ENCODE measurements around the gene MYOF.

MYOF gene

GRCh38 chr10:93468461-93469213 lies 13.5 kb downstream of the MYOF start:
- TF ChIP-seq ZFX (IDR thresholded peaks at IDR 0.05; ENCODE audit: borderline replicate concordance) (no peak), CTCF (IDR thresholded peaks at IDR 0.05) (no peak)
- H3K27ac ChIP-seq = 0 out of 2 replicates have a peak overlapping the region, but pooled peaks have one; percentile 2

- peak overlapping the region; percentile 98; the same call in 1 of the 2 replicates for H3K27ac ChIP-seq
Measured at GRCh38 chr10:93467635-93468034, 14.5 kb downstream of the MYOF start.

GRCh38 chr10:93465806-93466675 lies 16.1 kb downstream of the MYOF start:
- no peak for TF ChIP-seq ZFX (IDR thresholded peaks at IDR 0.05; ENCODE audit: borderline replicate concordance)
- no peak for TF ChIP-seq CTCF (IDR thresholded peaks at IDR 0.05)
- H3K27ac ChIP-seq = peak overlapping the region; percentile 98

- H3K27ac ChIP-seq = peak overlapping the region; percentile 98
- TF ChIP-seq CTCF (IDR thresholded peaks at IDR 0.05) (no peak), ZFX (IDR thresholded peaks at IDR 0.05; ENCODE audit: borderline replicate concordance) (no peak)
Measured at GRCh38 chr10:93464776-93465388, 17.3 kb downstream of the MYOF start.

GRCh38 chr10:93463723-93464476 lies 18.2 kb downstream of the MYOF start:
- TF ChIP-seq CTCF (IDR thresholded peaks at IDR 0.05) (no peak), ZFX (IDR thresholded peaks at IDR 0.05; ENCODE audit: borderline replicate concordance) (no peak)
- no peak overlapping the region for H3K27ac ChIP-seq

GRCh38 chr10:93462881-93463280 lies 19.3 kb downstream of the MYOF start:
- TF ChIP-seq CTCF (IDR thresholded peaks at IDR 0.05) = no peak
- TF ChIP-seq ZFX (IDR thresholded peaks at IDR 0.05; ENCODE audit: borderline replicate concordance) = no peak
- H3K27ac ChIP-seq = no peak overlapping the region

- H3K27ac ChIP-seq = no peak overlapping the region
- TF ChIP-seq ZFX (IDR thresholded peaks at IDR 0.05; ENCODE audit: borderline replicate concordance) (no peak), CTCF (IDR thresholded peaks at IDR 0.05) (no peak)
Measured at GRCh38 chr10:93462371-93462770, 19.8 kb downstream of the MYOF start.
